H1 (cell line): ENCODE data around the gene LRRK1. TPM values are rescaled to one million over a fixed set of nuclear protein-coding genes. Genes with fewer than 3 reads are reported as not detected.
A peak's percentile ranks its signal among the peaks of the same experiment; 100 is the strongest.

Source experiments
- CTCF ChIA-PET: fragments of 300-600 bp; sonication (Branson Sonifier 250); formaldehyde crosslinking; loops from one replicate; lab custom pipeline; 2021; ENCODE audit not compliant: partially characterized antibody; lab: Charles Lee
- POLR2A ChIA-PET: fragments of 300-600 bp; sonication (Branson Sonifier 250); formaldehyde crosslinking; loops from one replicate; lab custom pipeline; 2021; ENCODE audit warnings: inconsistent platforms; ENCODE audit not compliant: partially characterized antibody; lab: Charles Lee
- DNase-seq, 2 experiments: peaks; one replicate each; pipeline versions ENCODE4 v3.0.0 to v3.0.0-alpha.2; 2010 to 2022; ENCODE audit warnings: low spot score in 2 of 2, low read depth in 1 of 2, mixed read lengths in 1 of 2
- FAIRE-seq: peaks from 2 replicates; lab custom pipeline; 2011; peaks lifted over from hg19 to GRCh38; lab: Jason Lieb, UNC
- H2AFZ ChIP-seq: 2 replicates; pipeline ENCODE4 v1.8.1; 2012; ENCODE audit warnings: low read length, inconsistent platforms
- H2AK5ac ChIP-seq: 2 replicates; pipeline ENCODE4 v1.6.1; 2013; ENCODE audit warnings: low read depth, low read length
- H2BK120ac ChIP-seq: replicated peaks from 2 replicates; pipeline ENCODE3; 2013; ENCODE audit warnings: low read depth, low read length, inconsistent platforms
- H2BK12ac ChIP-seq: 2 replicates; pipeline ENCODE4 v1.6.1; 2013; ENCODE audit warnings: low read depth, low read length
- H2BK15ac ChIP-seq: 2 replicates; pipeline ENCODE4 v1.6.1; 2013; ENCODE audit warnings: low read length
- H2BK20ac ChIP-seq: 2 replicates; pipeline ENCODE4 v1.6.1; 2013; ENCODE audit warnings: low read length
- H2BK5ac ChIP-seq: 2 replicates; pipeline ENCODE4 v1.6.1; 2013; ENCODE audit warnings: low read depth, low read length
- H3K14ac ChIP-seq: 2 replicates; pipeline ENCODE4 v1.6.1; 2013; ENCODE audit warnings: inconsistent platforms; ENCODE audit not compliant: insufficient read length
- H3K18ac ChIP-seq: 2 replicates; pipeline ENCODE4 v1.6.1; 2013; ENCODE audit warnings: low read length; ENCODE audit errors: extremely low read depth
- H3K23ac ChIP-seq: 2 replicates; pipeline ENCODE4 v1.6.1; 2013; ENCODE audit warnings: inconsistent platforms; ENCODE audit not compliant: insufficient read length
- H3K23me2 ChIP-seq: 2 replicates; pipeline ENCODE4 v1.6.1; 2013; ENCODE audit warnings: low read depth, low read length
- H3K27ac ChIP-seq: 2 replicates; pipeline ENCODE4 v1.6.1; 2011; ENCODE audit warnings: low read depth, low read length, inconsistent platforms
- H3K27me3 ChIP-seq, 4 experiments: replicated peaks in 1 of 4; 1 replicate in 1 of 4; 2 replicates in 3 of 4; pipeline versions ENCODE4 v1.6.1 to v1.8.1; 2011 to 2013; ENCODE audit warnings: low read length in 3 of 4, mild to moderate bottlenecking in 3 of 4, inconsistent platforms in 2 of 4, mixed read lengths in 2 of 4, moderate library complexity in 1 of 4; ENCODE audit not compliant: control insufficient read depth in 3 of 4, insufficient read depth in 3 of 4; ENCODE audit errors: extremely low read depth in 1 of 4
- H3K36me3 ChIP-seq, 4 experiments: 2 replicates each; pipeline versions ENCODE4 v1.6.1 to v1.8.1; 2011 to 2013; ENCODE audit warnings: mild to moderate bottlenecking in 4 of 4, low read length in 3 of 4, moderate library complexity in 2 of 4, control low read depth in 1 of 4, inconsistent platforms in 1 of 4; ENCODE audit not compliant: insufficient read depth in 4 of 4, control insufficient read depth in 2 of 4
- H3K4ac ChIP-seq: replicated peaks from 2 replicates; pipeline ENCODE3; 2013; ENCODE audit warnings: low read length, low read depth, mixed read lengths, inconsistent platforms; ENCODE audit not compliant: insufficient read length
- H3K4me1 ChIP-seq, 4 experiments: replicated peaks in 1 of 4; 1 replicate in 1 of 4; 2 replicates in 3 of 4; pipeline versions ENCODE4 v1.6.1 to v1.8.1; 2011 to 2013; ENCODE audit warnings: low read length in 3 of 4, inconsistent platforms in 2 of 4, mixed read lengths in 1 of 4; ENCODE audit not compliant: insufficient read depth in 4 of 4, control insufficient read depth in 3 of 4
- H3K4me2 ChIP-seq, 2 experiments: 2 replicates each; pipeline versions ENCODE4 v1.6.1 to v1.8.1; 2011 to 2013; ENCODE audit warnings: low read depth in 2 of 2, low read length in 2 of 2, control low read depth in 1 of 2, inconsistent platforms in 1 of 2, mild to moderate bottlenecking in 1 of 2; ENCODE audit not compliant: insufficient read depth in 1 of 2
- H3K4me3 ChIP-seq, 4 experiments: fragments of 200-600, 300-600 bp in 1 of 4; sonication (generic), shearing (Covaris generic), sonication (Bioruptor Twin) in 1 of 4; 2 replicates each; pipeline versions ENCODE4 v1.5.1 to v1.8.1; 2011 to 2016; ENCODE audit warnings: low read length in 4 of 4, low read depth in 3 of 4, control low read depth in 2 of 4, inconsistent platforms in 2 of 4, mild to moderate bottlenecking in 2 of 4, mixed read lengths in 1 of 4, moderate library complexity in 1 of 4; ENCODE audit not compliant: insufficient read depth in 2 of 4; ENCODE audit errors: extremely low read depth in 1 of 4
- H3K56ac ChIP-seq: replicated peaks from 2 replicates; pipeline ENCODE3; 2013; ENCODE audit warnings: low read depth, mild to moderate bottlenecking, mixed read lengths, low read length, inconsistent platforms; ENCODE audit not compliant: insufficient read length
- H3K79me1 ChIP-seq: 2 replicates; pipeline ENCODE4 v1.6.1; 2013; ENCODE audit warnings: low read depth, low read length, control low read depth
- H3K79me2 ChIP-seq, 2 experiments: 2 replicates each; pipeline versions ENCODE4 v1.6.1 to v1.8.1; 2012 to 2013; ENCODE audit warnings: low read length in 2 of 2, mild to moderate bottlenecking in 2 of 2, inconsistent platforms in 1 of 2; ENCODE audit not compliant: insufficient read depth in 2 of 2, control insufficient read depth in 1 of 2
- H3K9ac ChIP-seq, 4 experiments: replicated peaks in 1 of 4; 1 replicate in 1 of 4; 2 replicates in 3 of 4; pipeline versions ENCODE4 v1.6.1 to v1.8.1; 2011 to 2013; ENCODE audit warnings: low read depth in 3 of 4, low read length in 3 of 4, control low read depth in 2 of 4, mild to moderate bottlenecking in 2 of 4, moderate library complexity in 2 of 4, inconsistent platforms in 1 of 4; ENCODE audit errors: extremely low read depth in 1 of 4
- H3K9me3 ChIP-seq, 2 experiments: 2 replicates each; pipeline versions ENCODE4 v1.6.1 to v1.8.1; 2012 to 2013; ENCODE audit warnings: mild to moderate bottlenecking in 2 of 2, moderate library complexity in 2 of 2, control low read depth in 1 of 2, inconsistent platforms in 1 of 2, low read depth in 1 of 2, low read length in 1 of 2, mixed read lengths in 1 of 2; ENCODE audit not compliant: insufficient read depth in 2 of 2
- H4K20me1 ChIP-seq, 2 experiments: replicated peaks in 1 of 2; 2 replicates each; pipeline versions ENCODE3 to v1.8.1; 2011 to 2013; ENCODE audit warnings: inconsistent platforms in 2 of 2, low read length in 2 of 2, mild to moderate bottlenecking in 1 of 2; ENCODE audit not compliant: insufficient read depth in 2 of 2, control insufficient read depth in 1 of 2
- H4K5ac ChIP-seq: 2 replicates; pipeline ENCODE4 v1.6.1; 2013; ENCODE audit warnings: low read length, low read depth, mixed read lengths, inconsistent platforms; ENCODE audit not compliant: insufficient read length
- H4K8ac ChIP-seq: 2 replicates; pipeline ENCODE4 v1.8.0; 2013; ENCODE audit warnings: mild to moderate bottlenecking, moderate library complexity, low read length, inconsistent platforms; ENCODE audit not compliant: insufficient read depth; ENCODE audit errors: extremely low read depth
- H4K91ac ChIP-seq: replicated peaks from 2 replicates; pipeline ENCODE3; 2013; ENCODE audit warnings: low read length, mixed read lengths, inconsistent platforms; ENCODE audit not compliant: insufficient read length
- ASH2L ChIP-seq: fragments of 200-600, 300-600 bp; sonication (generic); IDR thresholded peaks from one replicate; pipeline ENCODE4 v1.7.1; 2017; ENCODE audit warnings: low read length
- CHD1 ChIP-seq: IDR thresholded peaks from 2 replicates; pipeline ENCODE4 v1.6.1; 2012; ENCODE audit warnings: low read depth, low read length, improper control_type of control experiment
- GTF2F1 ChIP-seq: IDR thresholded peaks from 2 replicates; pipeline ENCODE4 v1.6.1; 2012; ENCODE audit warnings: low read depth, low read length, improper control_type of control experiment, borderline replicate concordance
- HDAC6 ChIP-seq: IDR thresholded peaks from one replicate; pipeline ENCODE4 v1.7.1; 2012; ENCODE audit warnings: low read depth, mild to moderate bottlenecking, inconsistent platforms, low read length, moderate library complexity
- JUND ChIP-seq: IDR thresholded peaks from 2 replicates; pipeline ENCODE4 v1.6.1; 2011; ENCODE audit warnings: mild to moderate bottlenecking, improper control_type of control experiment, low read length
- SIX5 ChIP-seq: IDR thresholded peaks from 2 replicates; pipeline ENCODE4 v1.6.1; 2011; ENCODE audit warnings: mild to moderate bottlenecking, low read depth, low read length
- SRF ChIP-seq: IDR thresholded peaks from 2 replicates; pipeline ENCODE4 v1.6.1; 2011; ENCODE audit warnings: mild to moderate bottlenecking, low read depth, low read length, moderate library complexity
- ZNF274 ChIP-seq: IDR thresholded peaks from 2 replicates; pipeline ENCODE4 v1.7.0; 2012; ENCODE audit warnings: low read length, borderline replicate concordance; ENCODE audit errors: extremely low read depth
- WGBS, 2 experiments: shearing (Covaris generic) in 1 of 2; methylation state at CpG; one replicate each; pipeline versions ENCODE4 v1.1.6 to v1.1.7; 2013 to 2015; ENCODE audit warnings: low lambda C conversion rate in 2 of 2, mixed read lengths in 2 of 2, inconsistent platforms in 1 of 2, low coverage in 1 of 2, missing lambda C conversion rate in 1 of 2; ENCODE audit not compliant: insufficient replicate concordance in 2 of 2, insufficient coverage in 1 of 2, insufficient read length in 1 of 2; ENCODE audit errors: extremely low coverage in 1 of 2, missing lambda C conversion rate in 1 of 2; 5-methylcytosine and 5-hydroxymethylcytosine counted together
- polyA plus RNA-seq, 7 experiments: library from polyadenylated mRNA; depleted of rRNA in 3 of 7; stranded (reverse) in 5 of 7; unstranded in 2 of 7; fragments of >200 nt in 5 of 7; fragments of 200-250 nt in 2 of 7; gene quantifications; 1 replicate in 5 of 7; 2 replicates in 1 of 7; 4 replicates in 1 of 7; pipeline versions ENCODE4 v1.2.1 to v1.2.3, GENCODE V29; 2011 to 2013; ENCODE audit warnings: missing spikeins in 2 of 7, mixed read lengths in 2 of 7
- total RNA-seq: library from RNA; stranded (reverse); fragmentation: NEBNext Ultra II Directional; extraction: Animal tissue kit (Norgen Biotek cat#: 25700); gene quantifications from 2 replicates; pipeline ENCODE4 v1.2.1, GENCODE V29; 2021
- TF ChIP-seq, protein P1 (sequence below): IDR thresholded peaks from 2 replicates; pipeline ENCODE4 v1.6.1; 2012; ENCODE audit warnings: low read length, inconsistent platforms

Gene LRRK1
- total and polyA plus RNA-seq, 2 of the 8 experiments (the other 6 are each of a cell fraction or from before 2014, with no cell fraction given): 1.2 to 3.6 TPM

DNA sequence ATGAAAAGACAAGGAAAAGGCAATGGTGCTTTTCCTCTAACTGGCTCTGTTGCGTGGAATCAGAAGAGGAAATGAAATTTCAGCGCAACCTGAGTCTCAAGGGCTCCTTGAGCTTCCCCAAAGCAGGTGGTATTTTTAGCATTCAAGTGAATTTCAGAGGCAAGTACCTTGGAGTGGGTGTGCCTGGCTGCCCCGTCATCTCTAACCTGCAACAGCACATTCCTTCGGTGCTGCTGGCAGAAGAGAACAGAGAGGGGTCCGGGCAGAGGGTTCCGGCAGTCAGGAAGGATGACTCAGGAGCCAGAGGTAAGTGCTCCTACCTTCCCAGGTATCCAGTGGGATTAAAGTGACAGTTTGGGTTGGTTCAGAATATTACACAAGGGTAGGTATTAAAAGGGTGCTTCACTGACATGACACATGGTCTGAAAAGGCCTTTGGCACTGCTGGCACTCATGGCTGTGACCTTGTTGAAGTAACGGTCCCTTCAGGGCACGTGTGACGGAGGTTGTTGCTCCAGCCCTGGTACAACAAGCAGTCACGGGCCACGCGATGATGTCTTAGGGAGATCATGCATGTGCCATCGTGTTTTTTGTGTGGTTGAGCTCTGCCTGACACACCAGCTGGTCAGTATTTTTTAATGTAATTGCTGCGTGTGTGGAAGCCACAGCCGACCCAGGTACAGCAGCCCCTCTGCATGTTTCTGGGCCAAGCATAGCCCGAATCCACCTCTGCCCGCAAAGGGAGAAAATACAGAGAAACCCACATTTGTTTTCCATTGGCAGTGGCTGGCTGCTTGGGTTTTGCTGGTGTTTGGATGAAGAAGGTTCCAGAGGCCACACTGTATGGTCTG is 75.7 kb downstream of the LRRK1 start:
- Histone ChIP-seq H2BK5ac (no peak overlapping the region), H3K4ac (no peak overlapping the region), H2BK120ac (no peak overlapping the region), H4K8ac (no peak overlapping the region), H2BK12ac (0 out of 2 replicates have a peak overlapping the region, but pooled peaks have one; percentile 0), H3K9me3 (no peaks in the 10 kb centered on the region), H3K14ac (no peak overlapping the region), H2AK5ac (no peak overlapping the region), H3K23ac (no peak overlapping the region), H3K27me3 (no peaks in the 10 kb centered on the region), H3K79me2 (no peaks in the 10 kb centered on the region), H4K91ac (peak overlapping the region; percentile 82), H3K36me3 (no peaks in the 10 kb centered on the region), H3K9ac (no peak overlapping the region), H3K23me2 (peaks cover 4% of the 10 kb centered on the region; the same call in 1 of the 2 replicates), H3K4me2 (no peak overlapping the region), H2BK20ac (no peak overlapping the region), H3K79me1 (no peaks in the 10 kb centered on the region), H3K27ac (no peak overlapping the region), H2BK15ac (no peak overlapping the region), H2AFZ (peak overlapping the region; percentile 25; the same call in 1 of the 2 replicates), H4K20me1 (no peaks in the 10 kb centered on the region), H3K4me1 (no peaks in the 10 kb centered on the region), H4K5ac (no peak overlapping the region), H3K4me3 (no peak overlapping the region), H3K18ac (no peak overlapping the region), H3K56ac (no peak overlapping the region)
- no peak for FAIRE-seq
- DNase-seq: no peak
- WGBS, 2 experiments: 89% methylated on average over 17 of the region's 17 CpGs; no CpG with 5 or more reads in 1 of the 2 experiments
- CTCF ChIA-PET: interaction anchor here (0.8 to 22.3 kb wide), 5 partner anchors 13 to 363 kb away, joined by 3 to 405 read pairs (median 3); partner anchors contain the start of gene LRRK1
- POLR2A ChIA-PET: interaction anchor here (0.8 kb wide), 1 partner anchor 122 kb away, joined by 3 read pairs; no protein-coding TSS in a partner anchor
- no peak for TF ChIP-seq SRF
- TF ChIP-seq HDAC6: no peak
- TF ChIP-seq ASH2L: no peak
- no peak for TF ChIP-seq GTF2F1
- no peak for TF ChIP-seq SIX5
- no peak for TF ChIP-seq ZNF274
- TF ChIP-seq, protein P1, sequence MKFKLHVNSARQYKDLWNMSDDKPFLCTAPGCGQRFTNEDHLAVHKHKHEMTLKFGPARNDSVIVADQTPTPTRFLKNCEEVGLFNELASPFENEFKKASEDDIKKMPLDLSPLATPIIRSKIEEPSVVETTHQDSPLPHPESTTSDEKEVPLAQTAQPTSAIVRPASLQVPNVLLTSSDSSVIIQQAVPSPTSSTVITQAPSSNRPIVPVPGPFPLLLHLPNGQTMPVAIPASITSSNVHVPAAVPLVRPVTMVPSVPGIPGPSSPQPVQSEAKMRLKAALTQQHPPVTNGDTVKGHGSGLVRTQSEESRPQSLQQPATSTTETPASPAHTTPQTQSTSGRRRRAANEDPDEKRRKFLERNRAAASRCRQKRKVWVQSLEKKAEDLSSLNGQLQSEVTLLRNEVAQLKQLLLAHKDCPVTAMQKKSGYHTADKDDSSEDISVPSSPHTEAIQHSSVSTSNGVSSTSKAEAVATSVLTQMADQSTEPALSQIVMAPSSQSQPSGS: no peak
- no peak for TF ChIP-seq JUND
- no peak for TF ChIP-seq CHD1
